ENCODE data around the gene FOXN1. TPM values are rescaled to one million over a fixed set of nuclear protein-coding genes. Genes with fewer than 3 reads are reported as not detected.

FOXN1 gene
- total RNA-seq, 2 experiments from 2014 or later = not detected

- Mint-ChIP-seq H3K4me1 (ENCODE audit: low read depth) (no peaks in the 10 kb centered on the region), H3K36me3 (ENCODE audit: low read depth) (no peaks in the 10 kb centered on the region), H3K9me3 (no peaks in the 10 kb centered on the region), H3K4me3 (no peak overlapping the region), H3K27ac (no peak overlapping the region), H3K27me3 (no peaks in the 10 kb centered on the region)
- ATAC-seq (no peak), DNase-seq (no peak)
- intact Hi-C loops (cut with micrococcal nuclease) = no loop called here
- CTCF ChIA-PET = interaction anchor here (1.2 to 3.2 kb wide), 4 partner anchors 9 to 67 kb away, joined by 3 to 13 read pairs (median 4); no protein-coding TSS in a partner anchor
- no peak for TF ChIP-seq CTCF (IDR thresholded peaks at IDR 0.05)
- POLR2A ChIA-PET = no interaction called here
Observed at GRCh38 chr17:28484296-28484695, 21.9 kb upstream of the FOXN1 start.

GRCh38 chr17:28485049-28485448, 21.1 kb upstream of the FOXN1 start:
- H3K36me3 Mint-ChIP-seq (ENCODE audit: low read depth) = no peaks in the 10 kb centered on the region
- ChIA-PET CTCF (interaction anchor here (0.9 to 3.2 kb wide), 5 partner anchors 9 to 69 kb away, joined by 3 to 13 read pairs (median 4); no protein-coding TSS in a partner anchor), POLR2A (interaction anchor here (0.9 kb wide), 1 partner anchor 13 kb away, joined by 3 read pairs; no protein-coding TSS in a partner anchor)
- no peaks in the 10 kb centered on the region for H3K27me3 Mint-ChIP-seq
- H3K27ac Mint-ChIP-seq = no peak overlapping the region
- no peaks in the 10 kb centered on the region for H3K9me3 Mint-ChIP-seq
- intact Hi-C loops (cut with micrococcal nuclease) = no loop called here
- H3K4me1 Mint-ChIP-seq (ENCODE audit: low read depth) = no peaks in the 10 kb centered on the region
- H3K4me3 Mint-ChIP-seq = no peak overlapping the region
- DNase-seq (no peak), ATAC-seq (no peak)
- TF ChIP-seq CTCF (IDR thresholded peaks at IDR 0.05) = no peak

- H3K27me3 Mint-ChIP-seq = peaks cover 2% of the 10 kb centered on the region
- no peaks in the 10 kb centered on the region for H3K4me1 Mint-ChIP-seq (ENCODE audit: low read depth)
- DNase-seq = no peak
- no peak for TF ChIP-seq CTCF (IDR thresholded peaks at IDR 0.05)
- H3K36me3 Mint-ChIP-seq (ENCODE audit: low read depth) = no peaks in the 10 kb centered on the region
- ChIA-PET CTCF (interaction anchor here (0.6 to 0.9 kb wide), 2 partner anchors 53 to 531 kb away, joined by 3 to 4 read pairs; no protein-coding TSS in a partner anchor), POLR2A (no interaction called here)
- no peaks in the 10 kb centered on the region for H3K9me3 Mint-ChIP-seq
- intact Hi-C loops (cut with micrococcal nuclease) = no loop called here
- no peak for ATAC-seq
- H3K27ac Mint-ChIP-seq = no peak overlapping the region
- H3K4me3 Mint-ChIP-seq = no peak overlapping the region
Observed at GRCh38 chr17:28487881-28488532, 18.1 kb upstream of the FOXN1 start.

GRCh38 chr17:28488533-28489276, 17.4 kb upstream of the FOXN1 start:
- ATAC-seq = no peak
- intact Hi-C loops (cut with micrococcal nuclease) = no loop called here
- no peak for DNase-seq
- TF ChIP-seq CTCF (IDR thresholded peaks at IDR 0.05) = no peak
- H3K4me1 Mint-ChIP-seq (ENCODE audit: low read depth) = no peaks in the 10 kb centered on the region
- peaks cover 2% of the 10 kb centered on the region for H3K27me3 Mint-ChIP-seq
- no peak overlapping the region for H3K27ac Mint-ChIP-seq
- H3K36me3 Mint-ChIP-seq (ENCODE audit: low read depth) = no peaks in the 10 kb centered on the region
- no peak overlapping the region for H3K4me3 Mint-ChIP-seq
- ChIA-PET CTCF (interaction anchor here (0.6 kb wide), 1 partner anchor 532 kb away, joined by 3 read pairs; no protein-coding TSS in a partner anchor), POLR2A (no interaction called here)
- H3K9me3 Mint-ChIP-seq = no peaks in the 10 kb centered on the region

- DNase-seq (no peak), ATAC-seq (no peak)
- H3K27me3 Mint-ChIP-seq = peaks cover 2% of the 10 kb centered on the region
- POLR2A ChIA-PET = no interaction called here
- no peak for TF ChIP-seq CTCF (IDR thresholded peaks at IDR 0.05)
- no peaks in the 10 kb centered on the region for H3K36me3 Mint-ChIP-seq (ENCODE audit: low read depth)
- CTCF ChIA-PET = no interaction called here
- no peaks in the 10 kb centered on the region for H3K4me1 Mint-ChIP-seq (ENCODE audit: low read depth)
- intact Hi-C loops (cut with micrococcal nuclease) = loop anchor here (5.0 kb wide), 1 partner anchor 121 kb away; the partner anchor contains the start of gene RSKR
- H3K27ac Mint-ChIP-seq = no peak overlapping the region
- no peak overlapping the region for H3K4me3 Mint-ChIP-seq
- no peaks in the 10 kb centered on the region for H3K9me3 Mint-ChIP-seq
Observed at GRCh38 chr17:28491286-28491685, 14.9 kb upstream of the FOXN1 start.

Data from activated CD8-positive, alpha-beta T cell treated with anti-CD3 and anti-CD28 coated beads for 36 hours (primary cell).